NB4 (cell line): ENCODE results near the gene MAMLD1.

Experiments
- MYC ChIP-seq: IDR thresholded peaks from 2 replicates; pipeline ENCODE4 v1.6.1; 2011; ENCODE audit warnings: low read depth, low read length
- POLR2A ChIP-seq: IDR thresholded peaks from 2 replicates; pipeline ENCODE4 v1.6.1; 2011; ENCODE audit warnings: mild to moderate bottlenecking; ENCODE audit not compliant: insufficient read length; ENCODE audit errors: extremely low read depth
- TF ChIP-seq, protein P1 (sequence below): IDR thresholded peaks from one replicate; pipeline ENCODE4 v1.5.1; 2012; ENCODE audit warnings: low read depth, low read length

GRCh38 chrX:150546711-150547153 is 183.6 kb downstream of the MAMLD1 start:
- TF ChIP-seq, protein P1, sequence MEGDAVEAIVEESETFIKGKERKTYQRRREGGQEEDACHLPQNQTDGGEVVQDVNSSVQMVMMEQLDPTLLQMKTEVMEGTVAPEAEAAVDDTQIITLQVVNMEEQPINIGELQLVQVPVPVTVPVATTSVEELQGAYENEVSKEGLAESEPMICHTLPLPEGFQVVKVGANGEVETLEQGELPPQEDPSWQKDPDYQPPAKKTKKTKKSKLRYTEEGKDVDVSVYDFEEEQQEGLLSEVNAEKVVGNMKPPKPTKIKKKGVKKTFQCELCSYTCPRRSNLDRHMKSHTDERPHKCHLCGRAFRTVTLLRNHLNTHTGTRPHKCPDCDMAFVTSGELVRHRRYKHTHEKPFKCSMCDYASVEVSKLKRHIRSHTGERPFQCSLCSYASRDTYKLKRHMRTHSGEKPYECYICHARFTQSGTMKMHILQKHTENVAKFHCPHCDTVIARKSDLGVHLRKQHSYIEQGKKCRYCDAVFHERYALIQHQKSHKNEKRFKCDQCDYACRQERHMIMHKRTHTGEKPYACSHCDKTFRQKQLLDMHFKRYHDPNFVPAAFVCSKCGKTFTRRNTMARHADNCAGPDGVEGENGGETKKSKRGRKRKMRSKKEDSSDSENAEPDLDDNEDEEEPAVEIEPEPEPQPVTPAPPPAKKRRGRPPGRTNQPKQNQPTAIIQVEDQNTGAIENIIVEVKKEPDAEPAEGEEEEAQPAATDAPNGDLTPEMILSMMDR, result no peak
- no peak for TF ChIP-seq POLR2A
- TF ChIP-seq MYC, result no peak
